ENCODE results near the gene NRIP1.
"Not testable (repeated sequence)": the region's sequence is repeated elsewhere in the genome, so short reads cannot be mapped to it uniquely, and the experiment has no call there.

NRIP1 gene

DNA sequence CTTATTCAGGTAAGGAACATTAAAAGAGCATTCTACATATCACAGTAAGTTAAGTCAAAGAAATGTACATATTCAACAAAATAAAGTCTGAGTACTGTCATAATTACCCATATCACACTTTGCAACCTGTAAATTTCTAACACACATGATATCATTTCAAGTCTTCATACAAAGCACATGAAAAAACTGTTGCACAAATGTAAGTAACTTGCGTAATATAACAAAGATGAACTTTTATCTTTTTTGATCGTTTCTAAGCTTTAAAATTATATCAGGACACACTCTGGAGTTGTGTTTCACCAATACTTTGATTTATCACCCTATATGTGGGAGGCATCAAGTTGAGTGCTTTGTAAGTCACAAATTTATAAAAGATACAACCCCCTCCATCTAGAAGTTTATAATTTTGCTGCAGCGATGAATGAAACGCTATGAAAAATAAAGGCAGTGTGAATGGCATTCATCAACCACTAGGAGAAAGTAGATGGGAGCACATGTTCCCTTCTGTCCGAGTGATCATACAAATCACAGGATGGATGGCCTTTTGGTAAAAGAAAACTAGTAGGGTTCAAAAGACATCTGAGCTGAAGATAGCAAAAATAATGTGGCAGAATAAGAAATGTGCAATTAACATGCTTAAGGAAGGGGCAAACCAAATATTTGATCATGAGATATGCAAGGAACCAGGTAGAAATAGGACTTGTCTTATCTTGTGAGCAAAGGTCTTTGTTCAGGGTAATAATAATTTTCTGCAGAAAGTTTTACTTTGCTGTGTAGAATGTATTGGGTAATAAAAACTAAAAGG is 27.5 kb downstream of the NRIP1 start:
- no peak for DNase-seq

DNA sequence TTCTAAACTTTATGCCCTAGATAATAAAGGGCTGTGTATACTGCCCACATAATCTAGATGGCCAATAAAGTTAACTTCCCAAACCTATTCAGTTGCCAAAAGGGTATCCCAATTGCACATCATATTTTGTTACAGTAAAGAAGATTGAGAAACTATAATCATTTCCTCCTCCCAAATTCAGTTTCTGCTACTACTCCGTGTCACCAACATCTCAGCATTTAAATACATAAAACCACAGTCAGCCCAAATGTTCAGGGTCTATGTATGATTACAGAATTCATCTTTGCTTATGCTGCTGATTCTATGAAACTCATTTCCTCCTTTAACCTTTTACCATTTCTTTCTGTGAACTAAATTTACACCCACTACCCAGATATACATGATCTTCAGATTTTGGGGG is 28.6 kb downstream of the NRIP1 start:
- DNase-seq: no peak

DNA sequence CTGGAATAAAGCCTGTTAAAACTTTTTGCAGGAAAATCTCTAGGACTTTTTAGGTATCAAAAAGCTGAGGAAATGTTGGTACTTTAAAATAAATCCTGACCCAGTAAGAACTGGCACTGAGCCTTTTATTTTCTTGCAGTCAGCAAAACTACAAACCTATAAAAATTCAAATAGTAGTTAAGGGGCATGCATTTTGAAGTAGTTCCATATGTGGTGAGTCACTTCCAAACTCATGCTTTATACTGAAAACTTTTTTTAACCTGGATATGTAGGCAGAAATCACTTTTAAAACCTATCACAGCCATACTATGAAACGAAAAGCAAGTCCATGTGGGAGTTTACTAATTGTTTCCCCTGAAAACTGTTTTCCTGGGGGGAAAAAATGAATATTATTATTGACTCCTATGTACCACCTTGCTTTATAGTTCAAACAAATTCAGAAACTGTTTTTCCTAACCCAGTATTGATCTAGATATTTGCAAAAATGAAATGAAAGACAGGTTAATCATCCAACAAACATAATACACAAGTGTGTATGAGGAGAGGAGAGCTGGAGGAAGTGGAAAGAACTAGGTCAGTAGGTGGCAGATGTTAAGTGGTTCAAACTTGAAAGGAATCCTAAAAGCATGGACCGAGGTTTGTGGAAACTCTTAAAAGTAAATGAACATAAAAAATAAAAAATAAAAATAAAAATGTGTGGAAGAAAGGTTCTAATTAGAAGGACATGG is 30.5 kb downstream of the NRIP1 start:
- DNase-seq: no peak

DNA sequence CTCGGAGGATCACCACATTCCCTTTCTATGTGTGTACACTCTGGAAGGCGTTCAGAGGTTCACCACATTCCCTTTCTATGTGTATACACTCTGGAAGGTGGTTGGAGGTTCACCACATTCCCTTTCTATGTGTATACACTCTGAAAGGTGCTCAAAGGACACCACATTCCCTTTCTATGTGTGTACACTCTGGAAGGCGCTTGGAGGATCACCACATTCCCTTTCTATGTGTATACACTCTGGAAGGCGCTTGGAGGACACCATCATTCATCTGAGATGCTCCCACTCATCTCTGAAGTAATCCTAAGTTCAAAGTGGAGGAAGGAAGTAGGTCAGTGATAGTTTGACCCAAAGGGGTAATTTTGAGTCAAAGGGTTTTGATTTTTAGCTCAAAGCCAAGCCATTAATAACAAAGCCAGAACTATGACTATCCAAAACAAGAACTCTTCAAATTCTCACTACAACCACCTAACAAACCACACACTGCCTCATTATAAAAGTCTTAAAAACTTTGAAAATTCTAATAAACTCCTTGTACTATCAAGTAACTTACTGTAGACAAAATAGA is 32.9 kb downstream of the NRIP1 start:
- DNase-seq: no peak

DNA sequence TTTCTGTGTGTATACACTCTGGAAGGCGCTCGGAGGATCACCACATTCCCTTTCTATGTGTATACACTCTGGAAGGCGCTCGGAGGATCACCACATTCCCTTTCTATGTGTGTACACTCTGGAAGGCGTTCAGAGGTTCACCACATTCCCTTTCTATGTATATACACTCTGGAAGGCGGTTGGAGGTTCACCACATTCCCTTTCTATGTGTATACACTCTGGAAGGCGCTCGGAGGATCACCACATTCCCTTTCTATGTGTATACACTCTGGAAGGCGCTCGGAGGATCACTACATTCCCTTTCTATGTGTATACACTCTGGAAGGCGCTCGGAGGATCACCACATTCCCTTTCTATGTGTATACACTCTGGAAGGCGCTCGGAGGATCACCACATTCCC is 33.4 kb downstream of the NRIP1 start:
- DNase-seq: not testable (repeated sequence)

DNA sequence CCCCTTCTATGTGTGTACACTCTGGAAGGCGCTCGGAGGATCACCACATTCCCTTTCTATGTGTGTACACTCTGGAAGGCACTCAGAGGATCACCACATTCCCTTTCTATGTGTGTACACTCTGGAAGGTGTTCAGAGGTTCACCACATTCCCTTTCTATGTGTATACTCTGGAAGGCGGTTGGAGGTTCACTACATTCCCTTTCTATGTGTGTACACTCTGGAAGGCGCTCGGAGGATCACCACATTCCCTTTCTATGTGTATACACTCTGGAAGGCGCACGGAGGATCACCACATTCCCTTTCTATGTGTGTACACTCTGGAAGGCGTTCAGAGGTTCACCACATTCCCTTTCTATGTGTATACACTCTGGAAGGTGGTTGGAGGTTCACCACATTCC is 33.9 kb downstream of the NRIP1 start:
- not testable (repeated sequence) for DNase-seq

DNA sequence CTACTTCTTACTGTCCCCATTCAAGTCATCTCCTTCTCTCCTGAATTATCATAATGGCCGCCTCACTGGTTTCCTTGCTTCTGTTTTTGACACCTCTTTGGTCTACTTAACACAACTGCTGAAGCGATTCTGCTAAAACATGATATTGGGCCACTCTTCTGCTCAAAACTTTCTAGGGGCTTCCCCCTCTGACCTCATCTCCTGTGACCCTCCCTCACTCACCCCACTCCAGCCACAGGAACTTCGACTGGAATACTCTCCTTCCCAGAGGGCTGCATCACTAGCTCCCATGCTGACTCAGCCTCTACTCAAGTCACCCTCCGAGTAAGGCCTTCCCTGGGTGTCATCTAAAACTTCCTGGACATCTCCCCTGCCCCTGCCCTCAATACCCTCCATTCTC is 35.7 kb downstream of the NRIP1 start:
- DNase-seq: no peak

DNA sequence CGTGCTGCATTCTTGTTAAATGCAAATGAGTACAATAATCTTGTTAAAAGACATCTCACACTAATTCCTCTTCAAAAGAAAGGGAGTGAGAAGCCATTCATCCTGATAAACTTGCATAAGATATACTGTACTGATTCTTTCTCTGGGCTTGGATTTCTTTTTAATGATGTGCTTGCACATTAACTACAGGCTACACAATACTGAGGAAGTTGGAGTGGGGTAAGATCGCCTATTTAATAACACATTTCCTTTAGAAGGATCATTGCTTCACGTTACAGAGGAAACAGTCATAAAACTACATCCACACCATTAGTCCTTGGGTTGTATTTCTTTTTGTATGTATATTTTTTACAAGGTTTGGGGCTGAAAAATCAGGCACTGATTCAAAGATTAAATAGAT is 36.6 kb downstream of the NRIP1 start:
- no peak for DNase-seq

DNA sequence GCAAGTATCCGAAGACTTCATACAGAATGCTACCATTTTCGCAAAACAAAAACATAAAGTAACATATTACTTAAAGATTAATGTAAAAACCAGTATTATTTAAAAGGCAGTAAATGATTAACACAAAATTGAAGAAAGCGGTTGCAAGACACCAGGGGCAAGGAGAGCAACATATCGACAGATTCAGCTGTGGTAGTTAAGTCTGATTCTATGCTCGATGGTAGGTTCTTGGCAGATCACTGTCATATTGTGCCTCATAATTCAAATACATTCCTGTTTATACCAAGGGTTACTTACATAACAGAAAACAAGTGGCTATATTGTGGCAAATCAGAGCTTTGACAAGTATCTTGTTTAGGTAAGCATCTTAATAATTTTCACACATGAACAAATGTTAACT is 37.7 kb downstream of the NRIP1 start:
- DNase-seq: no peak

DNA sequence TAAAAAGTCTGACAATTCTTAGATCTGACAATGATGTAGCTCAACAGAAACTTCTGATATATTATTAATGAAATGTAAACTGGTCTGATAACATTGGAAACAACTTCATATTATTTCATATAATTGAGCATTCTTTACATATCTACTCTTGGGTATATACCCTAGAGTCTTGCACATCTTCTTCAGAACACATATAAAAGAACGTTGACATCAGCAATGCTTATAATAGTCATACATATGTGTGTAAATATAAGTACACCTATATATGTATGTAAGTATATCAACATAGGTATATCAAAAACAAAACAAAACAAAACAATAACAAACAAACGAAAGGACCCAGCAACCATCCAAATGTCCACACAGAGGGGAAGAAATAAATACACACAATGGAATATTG is 38.4 kb downstream of the NRIP1 start:
- DNase-seq: no peak

DNA sequence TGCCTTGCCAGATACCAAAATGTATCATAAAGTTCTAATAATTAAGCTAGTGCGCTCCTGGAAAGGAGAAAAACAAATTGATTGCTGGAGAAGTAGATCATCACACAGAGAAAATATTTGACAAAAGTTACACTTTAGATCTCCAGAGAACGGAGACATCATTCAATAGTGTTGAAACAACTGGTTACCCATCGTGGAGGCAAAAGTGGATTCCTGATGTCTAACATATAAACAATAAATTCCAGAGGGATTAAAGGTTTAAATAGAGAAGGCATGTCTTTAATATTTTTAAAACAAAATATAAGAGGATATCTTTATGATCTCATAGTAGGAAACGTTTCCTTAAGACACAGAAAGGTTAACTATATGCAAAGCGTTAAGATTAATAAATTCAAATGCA is 41.0 kb downstream of the NRIP1 start:
- no peak for DNase-seq

DNA sequence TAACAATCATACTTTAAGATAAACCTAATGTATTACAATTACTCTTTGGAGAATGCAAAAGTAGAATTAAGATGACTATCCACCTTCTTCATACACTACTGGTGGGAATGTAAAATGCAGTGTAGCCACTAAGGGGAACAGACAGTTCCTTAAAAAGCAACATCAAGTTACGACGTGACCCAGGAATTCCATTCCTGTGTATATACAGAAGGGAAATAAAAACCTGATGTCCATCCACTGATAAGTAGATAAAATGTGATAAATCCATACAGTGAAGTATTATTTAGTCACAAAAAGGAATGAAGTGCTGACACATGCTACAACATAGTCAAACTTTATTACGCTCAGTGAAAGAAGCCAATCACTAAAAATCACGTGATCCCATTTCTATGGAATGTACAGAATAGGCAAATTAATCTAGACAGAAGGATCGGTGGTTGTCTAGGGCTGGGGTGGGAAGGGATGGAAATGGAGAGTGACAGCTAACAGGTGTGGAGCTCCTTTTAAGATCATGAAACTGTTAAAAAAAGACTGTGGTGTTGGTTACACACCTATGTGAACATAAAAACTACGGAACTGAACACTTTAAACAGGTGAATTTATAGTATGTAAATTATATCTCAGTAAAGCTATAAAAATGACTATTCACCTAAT is 42.1 kb downstream of the NRIP1 start:
- no peak for DNase-seq

DNA sequence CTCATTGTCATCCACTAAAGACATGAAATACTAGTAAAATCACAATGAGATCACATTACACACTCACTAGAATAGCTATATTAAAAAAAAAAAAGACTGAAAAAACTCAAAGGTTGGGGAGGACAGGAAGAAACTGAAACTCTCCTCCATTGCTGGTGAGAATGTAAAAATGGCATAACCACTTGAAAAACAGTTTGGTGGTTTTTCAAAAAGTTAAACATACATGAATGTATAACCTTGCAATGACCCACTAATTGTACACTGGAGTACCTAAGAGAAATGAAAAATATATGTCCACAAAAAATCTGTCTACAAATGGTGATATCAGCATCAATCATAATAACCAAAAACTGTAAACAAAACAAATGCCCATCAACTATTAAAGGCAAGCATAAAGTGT is 44.0 kb downstream of the NRIP1 start:
- no peak for DNase-seq

DNA sequence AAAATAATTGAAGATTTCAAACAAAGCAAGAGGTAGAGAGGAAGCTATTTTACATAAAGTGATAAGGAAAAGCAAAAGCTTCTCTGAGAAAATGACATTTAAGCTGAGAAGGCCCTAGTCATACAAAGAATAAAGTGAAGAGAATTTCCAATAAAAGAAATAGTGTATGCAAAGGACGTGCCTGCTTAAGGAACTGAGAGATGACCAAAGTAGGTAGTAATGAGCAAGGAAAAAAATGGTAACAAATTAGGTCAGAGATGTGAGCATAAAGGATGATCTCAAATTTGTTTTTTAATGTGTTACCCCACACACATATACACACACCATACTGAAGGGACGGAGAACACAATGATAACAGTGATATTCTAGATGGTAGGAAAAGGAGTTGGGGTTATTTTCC is 46.4 kb downstream of the NRIP1 start:
- no peak for DNase-seq

DNA sequence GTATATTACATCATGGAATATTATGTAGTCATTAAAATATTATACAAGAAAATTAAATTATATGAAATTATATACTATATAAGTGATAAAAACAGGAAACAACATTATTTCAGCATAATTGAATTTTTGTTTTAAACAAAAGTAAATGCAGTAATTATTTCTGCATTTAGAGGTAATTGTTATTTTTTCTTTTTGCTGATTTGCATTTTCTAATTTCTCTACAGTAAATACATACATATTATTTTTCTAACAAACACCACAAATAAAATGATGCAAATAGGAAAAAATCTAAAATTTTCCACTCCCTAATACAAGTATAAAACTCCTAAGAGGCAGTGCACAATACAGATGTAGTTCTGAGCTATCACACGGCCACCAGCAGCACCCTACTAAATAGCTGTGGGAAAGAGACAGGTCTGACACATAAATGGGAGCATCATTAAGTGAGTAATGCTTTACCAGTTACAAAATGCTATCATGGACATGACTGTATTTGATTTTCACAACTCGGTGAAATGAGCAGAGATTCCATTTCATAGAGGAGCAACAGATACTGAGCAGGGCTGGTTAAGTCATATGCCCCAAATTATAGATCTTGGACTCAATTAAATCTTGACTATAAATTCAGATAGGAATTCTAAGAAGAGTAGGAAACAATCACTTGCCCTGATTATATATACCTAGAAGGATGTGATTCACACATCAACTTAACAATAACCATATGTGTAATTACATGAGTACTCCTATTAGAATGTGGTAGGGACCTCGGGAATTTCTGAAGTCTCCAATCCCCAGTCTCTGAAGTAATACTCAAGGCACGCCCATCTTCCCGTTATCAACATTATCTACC is 49.0 kb downstream of the NRIP1 start:
- no peak for DNase-seq

DNA sequence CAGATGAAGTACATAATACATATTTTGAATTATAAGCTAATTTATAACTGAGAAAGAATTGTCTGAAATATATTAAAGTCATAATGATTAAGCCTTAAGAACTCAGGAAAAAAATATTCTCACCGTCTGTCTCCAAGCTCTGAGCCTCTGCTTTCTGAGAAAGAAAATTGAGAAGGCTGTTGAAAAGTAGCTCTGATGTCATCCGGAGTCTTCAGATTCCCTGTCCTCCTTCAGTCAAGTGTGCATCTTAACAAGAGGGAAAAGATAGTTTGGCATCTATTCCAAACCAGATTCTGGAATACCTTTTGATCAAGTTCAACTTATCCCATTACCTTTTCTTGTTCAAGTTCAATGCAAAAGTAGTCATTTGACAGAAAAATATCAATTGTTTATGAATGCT is 50.6 kb downstream of the NRIP1 start:
- DNase-seq: no peak

DNA sequence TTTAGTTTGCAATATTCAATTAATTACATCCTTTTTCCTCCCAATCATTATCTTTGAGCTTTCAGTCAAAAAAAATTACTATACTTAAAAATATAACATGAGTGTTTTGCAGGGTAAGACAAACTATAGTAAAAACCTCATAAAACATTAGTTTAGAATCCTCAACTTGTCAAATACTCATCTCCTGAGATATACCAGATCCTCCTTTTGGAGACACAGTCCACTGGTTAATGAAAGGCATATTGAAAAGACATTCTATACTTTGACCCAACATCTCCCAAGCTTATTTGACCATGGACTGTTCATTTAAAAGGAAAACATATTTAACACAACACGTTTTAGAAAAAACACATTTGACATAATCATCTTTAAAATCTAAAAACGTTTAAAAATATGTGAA is 52.8 kb downstream of the NRIP1 start:
- DNase-seq: no peak

DNA sequence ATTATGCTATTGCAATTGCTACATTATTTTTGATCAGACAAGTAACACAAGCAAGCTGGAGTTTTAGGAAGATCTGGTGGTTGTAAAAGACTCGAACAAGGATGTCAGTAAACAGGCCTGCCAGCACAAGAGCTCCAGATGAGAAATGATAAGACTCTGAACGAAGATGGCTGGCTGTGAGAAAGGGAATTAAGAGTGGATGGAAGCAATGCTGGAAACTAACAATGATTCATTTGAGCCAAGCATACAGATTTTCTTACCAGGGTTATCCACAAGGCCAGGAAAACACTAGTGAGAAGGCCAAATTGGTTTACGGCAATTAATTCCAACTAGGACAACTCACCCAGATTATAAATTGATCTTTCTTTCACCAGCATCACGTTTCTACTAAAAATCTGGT is 54.2 kb downstream of the NRIP1 start:
- DNase-seq: no peak

DNA sequence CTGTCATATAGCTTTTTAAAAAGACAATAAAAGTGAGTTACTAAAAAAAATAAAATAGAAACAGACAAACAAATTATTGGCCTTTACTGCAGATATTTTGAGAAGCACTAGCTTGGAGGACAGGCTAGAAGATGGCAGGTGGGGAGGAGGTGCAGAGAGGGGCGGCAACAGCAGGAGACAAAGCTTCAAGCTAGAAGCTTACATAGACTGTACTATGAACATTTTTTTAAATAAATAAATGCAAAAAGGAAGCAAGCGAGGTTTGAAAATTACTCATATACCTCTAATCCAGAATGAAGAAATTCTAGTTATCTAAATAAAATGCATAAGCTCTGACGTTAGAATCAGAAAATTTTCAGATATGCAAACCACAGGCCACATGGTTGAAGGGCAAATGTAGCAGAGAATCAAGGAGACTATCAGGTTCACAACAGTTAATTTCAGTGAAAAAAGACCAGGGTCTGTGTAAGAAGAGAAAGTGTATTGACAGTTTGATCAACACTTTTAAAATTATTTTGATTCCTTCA is 54.9 kb downstream of the NRIP1 start:
- no peak for DNase-seq

DNA sequence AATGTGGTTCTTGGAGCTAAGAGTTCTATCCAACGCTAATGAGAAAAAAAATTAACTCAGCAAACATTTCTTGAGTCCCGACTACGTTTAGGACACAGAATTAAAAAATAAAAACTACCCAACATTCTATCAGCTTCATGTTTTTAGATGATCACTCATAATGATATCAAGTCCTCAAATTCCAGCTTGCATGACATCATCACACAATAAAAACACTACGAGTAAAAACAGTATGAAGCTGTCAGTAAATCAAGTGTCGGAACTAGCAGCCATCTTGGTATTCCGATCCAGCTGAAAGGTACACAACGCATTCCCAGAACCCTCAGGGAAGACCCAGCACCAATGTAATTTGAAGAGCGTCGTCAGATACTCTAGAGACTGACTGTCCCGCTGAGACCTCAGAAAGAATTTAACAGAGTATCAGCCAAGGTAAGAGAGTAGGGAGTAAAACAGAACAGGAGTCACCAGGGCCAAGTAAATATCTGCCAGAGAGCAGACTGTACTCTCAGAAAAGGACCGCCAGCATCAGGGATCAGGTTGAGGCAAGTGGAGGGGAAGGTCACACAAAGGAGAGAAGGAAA is 57.0 kb downstream of the NRIP1 start:
- DNase-seq: no peak

DNA sequence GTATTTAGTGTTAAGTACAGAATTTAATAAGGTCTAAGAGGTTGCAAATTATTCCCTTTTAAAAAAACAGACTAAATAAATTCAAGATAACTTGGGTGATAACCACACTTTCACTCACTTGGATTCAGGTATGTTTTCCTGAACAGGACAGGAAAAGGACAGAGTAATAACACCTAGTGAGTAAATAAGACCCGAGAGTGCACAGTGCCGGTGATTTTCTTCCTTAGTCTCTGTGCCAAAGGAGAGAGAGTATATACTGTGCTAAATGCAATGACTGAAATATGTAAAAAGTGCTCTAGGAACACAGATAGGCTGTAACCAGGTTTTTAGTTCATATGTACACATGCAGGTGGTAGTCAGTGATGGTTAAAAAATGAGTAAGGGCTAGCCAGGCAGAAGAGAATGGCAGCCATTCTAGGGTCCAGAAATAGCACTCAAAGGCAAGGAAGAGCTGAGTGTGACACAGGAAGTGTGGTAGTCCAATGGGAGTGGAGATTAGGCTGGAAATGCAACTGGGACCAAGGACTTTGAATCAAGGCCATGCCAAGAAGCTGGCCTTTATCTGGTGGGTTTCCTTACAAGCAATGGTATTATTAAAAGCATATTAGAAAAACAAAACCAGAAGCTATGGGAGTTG is 58.1 kb downstream of the NRIP1 start:
- no peak for DNase-seq

DNA sequence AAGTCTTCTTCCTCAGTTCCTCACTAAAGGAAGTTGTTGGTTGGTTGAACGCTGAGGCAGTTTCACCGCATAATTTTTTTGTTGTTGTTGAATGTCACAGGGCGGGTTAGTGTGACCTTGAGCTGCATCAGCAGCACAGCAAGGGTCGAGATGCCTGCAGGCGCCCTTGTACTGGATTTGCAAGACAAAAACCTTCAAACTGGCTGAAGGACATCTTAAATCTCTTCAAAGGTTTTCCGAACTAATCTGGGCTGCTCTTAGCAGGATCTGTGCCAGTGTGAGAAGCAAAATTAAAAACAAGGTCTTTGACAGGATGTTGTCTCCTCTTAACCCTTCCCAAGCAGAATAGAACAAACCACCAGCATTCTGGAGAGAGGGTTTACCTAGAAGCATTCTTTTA is 59.4 kb downstream of the NRIP1 start:
- no peak for DNase-seq

Data from T-helper 9 cell (primary cell).